ENCODE data around the gene SLC35B4. TPM values are rescaled to one million over a fixed set of nuclear protein-coding genes. Genes with fewer than 3 reads are reported as not detected.
"Not testable (repeated sequence)": the region's sequence is repeated elsewhere in the genome, so short reads cannot be mapped to it uniquely, and the experiment has no call there.

SLC35B4 gene
- total and polyA plus RNA-seq, 4 donors = 2.1 to 17.9 (median 9.9) TPM

DNA sequence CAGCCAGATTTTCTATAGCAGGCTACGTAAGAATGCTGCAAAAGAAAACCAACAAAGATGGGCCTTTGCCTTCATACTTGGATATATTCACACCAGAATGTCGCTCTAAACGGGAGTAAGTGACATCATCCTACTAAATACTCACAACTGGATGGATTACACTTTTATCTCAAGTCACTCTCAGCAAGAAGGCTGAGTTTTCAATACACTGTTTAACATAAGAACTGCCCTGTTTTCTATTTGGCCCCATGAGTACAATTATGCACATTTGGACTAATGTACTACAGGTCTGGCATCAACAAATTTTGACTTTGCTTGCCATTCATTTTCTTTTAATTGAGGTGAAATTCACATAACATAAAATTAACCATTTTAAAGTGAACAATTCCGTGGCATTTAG lies 8.2 kb downstream of the SLC35B4 start:
- H3K4me3 ChIP-seq (ENCODE audit: low read length in 2 of 2) = no peak overlapping the region
- WGBS, 2 donors = 91% methylated on average over 4 of the region's 4 CpGs
- no peak for ATAC-seq (ENCODE audit: low FRiP score)

DNA sequence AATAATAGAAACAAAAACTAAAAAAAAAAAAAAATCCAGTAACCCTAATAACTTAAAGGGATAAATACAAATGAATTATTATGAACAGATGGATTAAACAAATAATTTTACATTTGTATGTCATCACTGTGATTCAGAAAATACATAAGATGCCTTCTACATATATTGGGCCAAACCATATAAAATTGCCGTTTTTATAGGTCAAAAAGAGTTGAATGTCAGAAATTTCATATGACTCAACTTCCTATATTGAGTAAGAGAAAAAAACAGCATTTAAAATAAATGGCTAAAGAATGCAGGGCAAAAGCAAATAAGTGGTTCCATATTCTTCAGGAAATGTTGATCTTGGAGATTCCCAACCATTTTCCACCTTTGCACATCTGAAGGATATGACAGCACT lies 9.4 kb downstream of the SLC35B4 start:
- H3K36me3 ChIP-seq (ENCODE audit: control insufficient read depth in 1 of 2, insufficient read depth in 2 of 2, low read length in 1 of 2) = peaks cover 0 to 3% of the 10 kb centered on the region in 2 donors
- no peak for DNase-seq
- H3K9me3 ChIP-seq (ENCODE audit: control insufficient read depth, low read length) = no peaks in the 10 kb centered on the region
- no peaks in the 10 kb centered on the region for H3K4me1 ChIP-seq (ENCODE audit: control insufficient read depth in 1 of 2, insufficient read depth in 2 of 2, low read length in 2 of 2)
- intact Hi-C loops (cut with DNase I) = no loop called here
- H3K4me3 ChIP-seq (ENCODE audit: low read length in 2 of 2) = no peak overlapping the region
- WGBS, 2 donors = 69 to 70% methylated on average over 1 of the region's 1 CpG
- no peak for ATAC-seq (ENCODE audit: low FRiP score)
- no peak overlapping the region for H3K27ac ChIP-seq (ENCODE audit: low read depth in 1 of 2, low read length in 2 of 2)
- no peaks in the 10 kb centered on the region for H3K27me3 ChIP-seq (ENCODE audit: control insufficient read depth in 1 of 2, insufficient read depth in 2 of 2, low read length in 1 of 2)

More for the DNA sequence above, 8.2 kb downstream of the SLC35B4 start:
- intact Hi-C loops (cut with DNase I) = no loop called here
- H3K4me1 ChIP-seq (ENCODE audit: control insufficient read depth in 1 of 2, insufficient read depth in 2 of 2, low read length in 2 of 2) = no peaks in the 10 kb centered on the region
- no peak for DNase-seq
- H3K9me3 ChIP-seq (ENCODE audit: control insufficient read depth, low read length) = no peaks in the 10 kb centered on the region
- H3K27me3 ChIP-seq (ENCODE audit: control insufficient read depth in 1 of 2, insufficient read depth in 2 of 2, low read length in 1 of 2) = no peaks in the 10 kb centered on the region
- H3K36me3 ChIP-seq (ENCODE audit: control insufficient read depth in 1 of 2, insufficient read depth in 2 of 2, low read length in 1 of 2) = peaks cover 0 to 3% of the 10 kb centered on the region in 2 donors
- no peak overlapping the region for H3K27ac ChIP-seq (ENCODE audit: low read depth in 1 of 2, low read length in 2 of 2)

DNA sequence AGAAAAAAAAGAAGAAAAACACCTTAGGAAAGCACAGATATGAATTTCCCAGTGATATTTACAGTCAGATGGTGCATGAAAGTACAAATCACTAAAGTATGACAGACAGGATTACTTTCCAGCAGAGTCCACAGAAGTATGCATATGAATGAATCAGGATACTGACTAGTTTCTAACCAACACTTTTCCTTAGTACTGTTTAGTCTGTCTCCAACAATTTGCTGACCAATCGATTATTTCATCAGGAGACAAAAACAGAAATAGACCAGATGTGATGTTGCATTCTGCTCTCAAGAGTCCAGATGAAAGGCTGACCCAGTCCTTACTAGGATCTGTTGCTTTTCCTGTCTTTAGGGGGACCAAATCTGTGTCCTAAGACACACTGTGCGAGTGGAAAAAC lies 14.6 kb downstream of the SLC35B4 start:
- 92 to 93% methylated on average over 2 of the region's 2 CpGs for WGBS, 2 donors
- no peak overlapping the region for H3K4me3 ChIP-seq (ENCODE audit: low read length in 2 of 2)
- H3K36me3 ChIP-seq (ENCODE audit: control insufficient read depth in 1 of 2, insufficient read depth in 2 of 2, low read length in 1 of 2) = peaks cover 8 to 13% of the 10 kb centered on the region in 2 donors
- no peaks in the 10 kb centered on the region for H3K27me3 ChIP-seq (ENCODE audit: control insufficient read depth in 1 of 2, insufficient read depth in 2 of 2, low read length in 1 of 2)
- no peaks in the 10 kb centered on the region for H3K4me1 ChIP-seq (ENCODE audit: control insufficient read depth in 1 of 2, insufficient read depth in 2 of 2, low read length in 2 of 2)
- ATAC-seq (ENCODE audit: low FRiP score) = no peak
- DNase-seq = no peak
- H3K27ac ChIP-seq (ENCODE audit: low read depth in 1 of 2, low read length in 2 of 2) = no peak overlapping the region
- H3K9me3 ChIP-seq (ENCODE audit: control insufficient read depth, low read length) = no peaks in the 10 kb centered on the region
- intact Hi-C loops (cut with DNase I) = no loop called here

DNA sequence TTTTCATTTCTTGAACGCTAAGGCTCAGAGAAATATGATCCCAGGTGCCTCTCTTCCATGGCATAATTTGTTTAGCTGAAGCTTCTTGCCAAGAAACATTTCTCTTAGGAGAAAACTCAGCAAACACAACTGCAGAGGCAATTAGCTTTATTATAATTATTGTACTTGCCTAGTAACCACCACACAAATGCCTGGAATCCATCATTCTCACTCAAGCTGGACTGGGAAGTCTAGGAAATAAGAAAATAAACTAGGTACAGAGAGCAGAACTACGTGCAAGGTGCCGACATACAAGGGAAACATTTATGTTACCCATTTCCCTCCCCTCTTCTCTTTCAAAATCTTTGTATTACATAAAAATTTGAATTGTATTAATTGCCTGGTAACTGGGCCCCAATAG lies 15.1 kb downstream of the SLC35B4 start:
- Histone ChIP-seq H3K36me3 (ENCODE audit: control insufficient read depth in 1 of 2, insufficient read depth in 2 of 2, low read length in 1 of 2) (peaks cover 8 to 13% of the 10 kb centered on the region in 2 donors), H3K27ac (ENCODE audit: low read depth in 1 of 2, low read length in 2 of 2) (no peak overlapping the region)
- WGBS, 2 donors = 78 to 80% methylated on average over 3 of the region's 3 CpGs

DNA sequence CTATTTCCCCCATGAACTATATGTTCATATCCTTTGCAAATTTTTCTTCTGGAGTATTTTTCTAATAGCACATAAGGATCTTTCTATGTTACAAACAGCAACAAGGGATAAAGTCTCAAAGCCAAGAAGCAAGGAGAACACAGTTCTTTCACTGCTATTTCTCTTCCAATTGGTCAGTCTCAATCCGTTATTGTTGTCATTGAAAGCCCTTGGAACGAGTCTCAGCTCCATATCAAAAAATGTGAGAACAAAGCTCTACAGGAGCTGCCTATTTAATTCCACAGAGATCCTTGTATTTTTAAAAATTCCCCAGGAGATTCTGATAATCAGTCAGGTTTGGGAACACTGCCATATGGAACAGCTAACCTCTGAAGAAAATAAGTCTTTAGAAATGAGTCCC lies 15.7 kb downstream of the SLC35B4 start:
- H3K4me3 ChIP-seq (ENCODE audit: low read length in 2 of 2) = no peak overlapping the region
- ATAC-seq (ENCODE audit: low FRiP score) (no peak), DNase-seq (no peak)
- H3K4me1 ChIP-seq (ENCODE audit: control insufficient read depth in 1 of 2, insufficient read depth in 2 of 2, low read length in 2 of 2) = no peaks in the 10 kb centered on the region
- no peak overlapping the region for H3K27ac ChIP-seq (ENCODE audit: low read depth in 1 of 2, low read length in 2 of 2)
- 43 to 45% methylated on average over 2 of the region's 2 CpGs for WGBS, 2 donors
- no peaks in the 10 kb centered on the region for H3K9me3 ChIP-seq (ENCODE audit: control insufficient read depth, low read length)
- H3K36me3 ChIP-seq (ENCODE audit: control insufficient read depth in 1 of 2, insufficient read depth in 2 of 2, low read length in 1 of 2) = peaks cover 10 to 13% of the 10 kb centered on the region in 2 donors
- H3K27me3 ChIP-seq (ENCODE audit: control insufficient read depth in 1 of 2, insufficient read depth in 2 of 2, low read length in 1 of 2) = no peaks in the 10 kb centered on the region
- intact Hi-C loops (cut with DNase I) = no loop called here

More for the DNA sequence above, 15.1 kb downstream of the SLC35B4 start:
- Histone ChIP-seq H3K9me3 (ENCODE audit: control insufficient read depth, low read length) (no peaks in the 10 kb centered on the region), H3K27me3 (ENCODE audit: control insufficient read depth in 1 of 2, insufficient read depth in 2 of 2, low read length in 1 of 2) (no peaks in the 10 kb centered on the region), H3K4me3 (ENCODE audit: low read length in 2 of 2) (no peak overlapping the region), H3K4me1 (ENCODE audit: control insufficient read depth in 1 of 2, insufficient read depth in 2 of 2, low read length in 2 of 2) (no peaks in the 10 kb centered on the region)
- DNase-seq (no peak), ATAC-seq (ENCODE audit: low FRiP score) (no peak)
- intact Hi-C loops (cut with DNase I) = no loop called here

DNA sequence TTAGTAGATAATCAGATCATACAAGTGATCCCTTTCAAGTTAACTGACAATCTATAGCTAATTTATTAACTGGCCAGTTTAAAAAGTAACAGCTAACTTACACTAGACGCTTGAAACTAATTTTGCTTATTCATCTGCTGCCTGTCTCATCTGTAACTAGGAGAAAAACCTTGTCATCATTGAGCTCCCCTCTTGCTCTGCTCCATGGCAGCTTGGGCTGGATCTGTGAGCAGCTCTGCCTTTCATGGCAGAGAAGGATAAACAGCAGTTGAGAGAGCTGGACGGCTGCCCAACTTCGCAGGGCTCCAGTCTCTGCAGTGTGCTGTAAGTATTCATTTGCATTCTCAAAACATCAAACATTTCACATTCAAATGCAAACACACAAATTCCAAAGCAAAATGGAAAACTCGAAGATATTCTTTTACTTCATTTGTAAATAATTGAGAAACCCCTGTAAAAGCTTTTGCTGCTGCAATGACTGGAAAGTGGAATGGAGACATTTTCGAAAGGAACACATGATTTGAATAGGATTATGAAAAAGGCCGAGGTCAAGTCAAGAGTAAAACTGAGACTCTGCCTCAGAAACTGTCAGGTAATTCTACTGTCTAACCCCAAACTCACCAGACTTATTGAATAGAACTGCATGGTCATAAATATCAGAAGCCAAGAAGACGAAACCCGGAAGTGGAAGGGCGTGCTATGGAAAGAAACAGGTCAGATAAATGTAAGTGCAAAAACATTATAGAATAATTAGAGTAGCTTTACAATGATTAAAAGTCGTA lies 17.6 kb downstream of the SLC35B4 start:
- intact Hi-C loops (cut with DNase I) = no loop called here
- ATAC-seq (ENCODE audit: low FRiP score) = no peak
- DNase-seq = no peak

DNA sequence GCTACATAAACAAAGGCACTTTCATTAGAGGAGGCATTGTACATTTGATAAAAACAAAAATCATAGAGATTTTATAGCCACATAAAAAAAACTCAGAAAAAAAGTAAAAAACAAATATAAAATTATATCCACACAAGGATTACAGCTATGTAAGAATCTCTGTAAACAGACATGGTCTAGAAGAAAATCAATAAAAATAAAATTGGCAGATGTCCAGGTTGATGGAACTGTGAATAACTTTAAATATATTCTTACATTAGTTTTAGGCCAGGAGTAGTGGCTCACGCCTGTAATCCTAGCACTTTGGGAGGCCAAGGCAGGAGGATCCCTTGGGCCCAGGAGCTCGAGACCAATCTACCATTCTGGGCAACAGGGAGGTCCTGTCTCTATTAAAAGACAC lies 19.2 kb downstream of the SLC35B4 start:
- DNase-seq (no peak), ATAC-seq (ENCODE audit: low FRiP score) (no peak)
- 96 to 98% methylated on average over 2 of the region's 2 CpGs for WGBS, 2 donors
- no peak overlapping the region for H3K4me3 ChIP-seq (ENCODE audit: low read length in 2 of 2)
- H3K4me1 ChIP-seq (ENCODE audit: control insufficient read depth in 1 of 2, insufficient read depth in 2 of 2, low read length in 2 of 2) = no peaks in the 10 kb centered on the region
- no peaks in the 10 kb centered on the region for H3K27me3 ChIP-seq (ENCODE audit: control insufficient read depth in 1 of 2, insufficient read depth in 2 of 2, low read length in 1 of 2)
- no peaks in the 10 kb centered on the region for H3K9me3 ChIP-seq (ENCODE audit: control insufficient read depth, low read length)
- intact Hi-C loops (cut with DNase I) = no loop called here
- H3K27ac ChIP-seq (ENCODE audit: low read depth in 1 of 2, low read length in 2 of 2) = no peak overlapping the region
- peaks cover 13% of the 10 kb centered on the region in 2 donors for H3K36me3 ChIP-seq (ENCODE audit: control insufficient read depth in 1 of 2, insufficient read depth in 2 of 2, low read length in 1 of 2)

More for the DNA sequence above, 17.6 kb downstream of the SLC35B4 start:
- no peaks in the 10 kb centered on the region for H3K9me3 ChIP-seq (ENCODE audit: control insufficient read depth, low read length)
- WGBS, 2 donors = 60 to 62% methylated on average over 10 of the region's 10 CpGs
- H3K27me3 ChIP-seq (ENCODE audit: control insufficient read depth in 1 of 2, insufficient read depth in 2 of 2, low read length in 1 of 2) = no peaks in the 10 kb centered on the region
- H3K36me3 ChIP-seq (ENCODE audit: control insufficient read depth in 1 of 2, insufficient read depth in 2 of 2, low read length in 1 of 2) = peaks cover 11 to 13% of the 10 kb centered on the region in 2 donors
- no peak overlapping the region for H3K27ac ChIP-seq (ENCODE audit: low read depth in 1 of 2, low read length in 2 of 2)
- no peaks in the 10 kb centered on the region for H3K4me1 ChIP-seq (ENCODE audit: control insufficient read depth in 1 of 2, insufficient read depth in 2 of 2, low read length in 2 of 2)
- no peak overlapping the region for H3K4me3 ChIP-seq (ENCODE audit: low read length in 2 of 2)

DNA sequence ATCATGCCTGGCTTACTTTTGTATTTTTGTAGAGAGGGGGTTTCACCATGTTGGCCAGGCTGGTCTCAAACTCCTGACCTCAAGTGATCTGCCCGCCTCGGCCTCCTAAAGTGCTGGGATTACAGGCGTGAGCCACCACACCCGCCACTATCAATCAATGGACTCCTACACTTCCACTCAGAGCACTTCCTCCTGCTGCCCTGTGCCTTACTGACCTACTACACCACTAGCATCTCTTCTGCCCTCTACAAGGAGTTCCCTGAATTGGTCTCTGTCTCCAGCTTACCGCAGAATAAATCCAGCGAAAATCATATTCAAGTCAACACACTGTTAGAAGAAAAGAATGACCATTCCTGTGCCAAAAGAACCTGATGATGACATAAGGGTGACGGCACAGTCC lies 20.7 kb downstream of the SLC35B4 start:
- WGBS, 2 donors = 82 to 85% methylated on average over 4 to 7 of the region's 7 CpGs
- H3K4me3 ChIP-seq (ENCODE audit: low read length in 2 of 2); H3K27me3 ChIP-seq (ENCODE audit: control insufficient read depth in 1 of 2, insufficient read depth in 2 of 2, low read length in 1 of 2); intact Hi-C loops (cut with DNase I); H3K9me3 ChIP-seq (ENCODE audit: control insufficient read depth, low read length); ATAC-seq (ENCODE audit: low FRiP score); H3K27ac ChIP-seq (ENCODE audit: low read depth in 1 of 2, low read length in 2 of 2); H3K4me1 ChIP-seq (ENCODE audit: control insufficient read depth in 1 of 2, insufficient read depth in 2 of 2, low read length in 2 of 2); DNase-seq: not testable (repeated sequence)
- H3K36me3 ChIP-seq (ENCODE audit: control insufficient read depth in 1 of 2, insufficient read depth in 2 of 2, low read length in 1 of 2) = peaks cover 3 to 10% of the 10 kb centered on the region in 2 donors
